Immature natural killer cell (primary cell): ENCODE results near the gene GALNT9. TPM values are rescaled to one million over a fixed set of nuclear protein-coding genes. Genes with fewer than 3 reads are reported as not detected.
"Not testable (repeated sequence)": the region's sequence is repeated elsewhere in the genome, so short reads cannot be mapped to it uniquely, and the experiment has no call there.

Experiments used
- DNase-seq, 3 donors: peaks; one replicate each; pipeline ENCODE4 v3.0.0; 2022; ENCODE audit warnings: mixed read lengths in 1 of 3
- H3K27ac Mint-ChIP-seq, 6 donors: one replicate each; pipeline ENCODE4 v1.8.0; 2020; ENCODE audit warnings: mixed read lengths in 6 of 6, mild to moderate bottlenecking in 5 of 6, inconsistent platforms in 4 of 6, moderate library complexity in 3 of 6
- H3K27me3 Mint-ChIP-seq, 3 donors: one replicate each; pipeline ENCODE4 v1.8.0; 2020 to 2021; ENCODE audit warnings: low read depth in 3 of 3, mild to moderate bottlenecking in 3 of 3, mixed read lengths in 3 of 3, moderate library complexity in 3 of 3, inconsistent platforms in 1 of 3
- H3K36me3 Mint-ChIP-seq, 3 donors: one replicate each; pipeline ENCODE4 v1.8.0; 2020; ENCODE audit warnings: mixed read lengths in 3 of 3, inconsistent platforms in 2 of 3, mild to moderate bottlenecking in 2 of 3
- H3K4me1 Mint-ChIP-seq, 2 donors: one replicate each; pipeline ENCODE4 v1.8.0; 2020; ENCODE audit warnings: inconsistent platforms in 2 of 2, mild to moderate bottlenecking in 2 of 2, mixed read lengths in 2 of 2, moderate library complexity in 1 of 2
- H3K4me3 Mint-ChIP-seq, 5 donors: one replicate each; pipeline ENCODE4 v1.8.0; 2020; ENCODE audit warnings: mild to moderate bottlenecking in 5 of 5, mixed read lengths in 5 of 5, inconsistent platforms in 3 of 5, moderate library complexity in 3 of 5
- H3K9me3 Mint-ChIP-seq, 6 donors: one replicate each; pipeline ENCODE4 v1.8.0; 2020; ENCODE audit warnings: mild to moderate bottlenecking in 6 of 6, mixed read lengths in 6 of 6, inconsistent platforms in 4 of 6, moderate library complexity in 3 of 6
- polyA plus RNA-seq, 3 donors: library from polyadenylated mRNA; unstranded; fragments of 300-500 nt; fragmentation: Illumina TruSeq; gene quantifications; one replicate each; pipeline ENCODE4 v1.2.3, GENCODE V29; 2021

GALNT9 gene
- polyA plus RNA-seq, 3 donors from 2014 or later: not detected

GRCh38 chr12:132302466-132303358, 26.7 kb downstream of the GALNT9 start:
- no peak overlapping the region for H3K27ac Mint-ChIP-seq
- peaks cover 0 to 2% (median 0%) of the 10 kb centered on the region in 3 donors for H3K27me3 Mint-ChIP-seq
- H3K4me1 Mint-ChIP-seq: no peaks in the 10 kb centered on the region
- H3K4me3 Mint-ChIP-seq: no peak overlapping the region
- H3K9me3 Mint-ChIP-seq: no peaks in the 10 kb centered on the region
- H3K36me3 Mint-ChIP-seq: no peaks in the 10 kb centered on the region
- DNase-seq: no peak

GRCh38 chr12:132300789-132301722, 28.3 kb downstream of the GALNT9 start:
- H3K27ac Mint-ChIP-seq: no peak overlapping the region
- no peak overlapping the region for H3K4me3 Mint-ChIP-seq
- no peak for DNase-seq
- no peaks in the 10 kb centered on the region for H3K4me1 Mint-ChIP-seq
- no peaks in the 10 kb centered on the region for H3K9me3 Mint-ChIP-seq
- no peaks in the 10 kb centered on the region for H3K36me3 Mint-ChIP-seq
- peaks cover 0 to 3% (median 2%) of the 10 kb centered on the region in 3 donors for H3K27me3 Mint-ChIP-seq

GRCh38 chr12:132296063-132296462, 33.3 kb downstream of the GALNT9 start:
- Mint-ChIP-seq H3K27me3 (peaks cover 0 to 5% (median 4%) of the 10 kb centered on the region in 3 donors), H3K4me3 (no peak overlapping the region), H3K9me3 (peaks cover 0 to 2% (median 0%) of the 10 kb centered on the region in 6 donors), H3K36me3 (no peaks in the 10 kb centered on the region), H3K27ac (no peak overlapping the region), H3K4me1 (no peaks in the 10 kb centered on the region)
- DNase-seq: no peak

GRCh38 chr12:132295561-132295960, 33.8 kb downstream of the GALNT9 start:
- H3K4me3 Mint-ChIP-seq, H3K36me3 Mint-ChIP-seq, DNase-seq, H3K4me1 Mint-ChIP-seq, H3K27me3 Mint-ChIP-seq, H3K27ac Mint-ChIP-seq, H3K9me3 Mint-ChIP-seq: not testable (repeated sequence)

GRCh38 chr12:132295101-132295526, 34.3 kb downstream of the GALNT9 start:
- no peak for DNase-seq
- H3K9me3 Mint-ChIP-seq: peaks cover 0 to 2% (median 0%) of the 10 kb centered on the region in 6 donors
- H3K4me1 Mint-ChIP-seq: no peaks in the 10 kb centered on the region
- H3K27me3 Mint-ChIP-seq: peaks cover 4 to 5% (median 5%) of the 10 kb centered on the region in 3 donors
- no peak overlapping the region for H3K27ac Mint-ChIP-seq
- no peaks in the 10 kb centered on the region for H3K36me3 Mint-ChIP-seq
- H3K4me3 Mint-ChIP-seq: no peak overlapping the region

GRCh38 chr12:132294121-132295034, 35.0 kb downstream of the GALNT9 start:
- Mint-ChIP-seq H3K4me3 (no peak overlapping the region), H3K36me3 (no peaks in the 10 kb centered on the region), H3K4me1 (no peaks in the 10 kb centered on the region), H3K27me3 (peaks cover 4 to 5% (median 5%) of the 10 kb centered on the region in 3 donors), H3K27ac (no peak overlapping the region), H3K9me3 (peaks cover 0 to 2% (median 0%) of the 10 kb centered on the region in 6 donors)
- DNase-seq: no peak

GRCh38 chr12:132292328-132293319, 36.8 kb downstream of the GALNT9 start:
- Mint-ChIP-seq H3K27me3 (peaks cover 4 to 8% (median 6%) of the 10 kb centered on the region in 3 donors), H3K4me1 (no peaks in the 10 kb centered on the region), H3K27ac (peak overlapping the region in 2 of 6 donors; percentile 45 to 78), H3K4me3 (no peak overlapping the region), H3K9me3 (peaks cover 0 to 2% (median 0%) of the 10 kb centered on the region in 6 donors), H3K36me3 (no peaks in the 10 kb centered on the region)
- DNase-seq: no peak

GRCh38 chr12:132291402-132292175, 37.8 kb downstream of the GALNT9 start:
- H3K9me3 Mint-ChIP-seq: peaks cover 0 to 2% (median 0%) of the 10 kb centered on the region in 6 donors
- no peak for DNase-seq
- H3K36me3 Mint-ChIP-seq: no peaks in the 10 kb centered on the region
- H3K27ac Mint-ChIP-seq: peak overlapping the region in 2 of 6 donors; percentile 55 to 78
- H3K27me3 Mint-ChIP-seq: peaks cover 7 to 8% (median 8%) of the 10 kb centered on the region in 3 donors
- no peaks in the 10 kb centered on the region for H3K4me1 Mint-ChIP-seq
- H3K4me3 Mint-ChIP-seq: no peak overlapping the region

GRCh38 chr12:132290203-132290540, 39.2 kb downstream of the GALNT9 start:
- no peak overlapping the region for H3K4me3 Mint-ChIP-seq
- peaks cover 0 to 2% (median 0%) of the 10 kb centered on the region in 6 donors for H3K9me3 Mint-ChIP-seq
- peak overlapping the region in 2 of 6 donors; percentile 23 to 24 for H3K27ac Mint-ChIP-seq
- no peaks in the 10 kb centered on the region for H3K36me3 Mint-ChIP-seq
- peaks cover 0 to 2% of the 10 kb centered on the region in 2 donors for H3K4me1 Mint-ChIP-seq
- no peak for DNase-seq
- peaks cover 4 to 11% (median 10%) of the 10 kb centered on the region in 3 donors for H3K27me3 Mint-ChIP-seq

- Mint-ChIP-seq H3K36me3 (no peaks in the 10 kb centered on the region), H3K9me3 (peaks cover 0 to 2% (median 0%) of the 10 kb centered on the region in 6 donors), H3K4me3 (peak overlapping the region in 1 of 5 donors; percentile 8), H3K27me3 (peaks cover 4 to 11% (median 10%) of the 10 kb centered on the region in 3 donors), H3K4me1 (peaks cover 0 to 2% of the 10 kb centered on the region in 2 donors), H3K27ac (peak overlapping the region in 1 of 6 donors; percentile 29)
- no peak for DNase-seq
Measured at GRCh38 chr12:132289356-132290202, 39.8 kb downstream of the GALNT9 start.
